Activated CD8-positive, alpha-beta T cell treated with anti-CD3 and anti-CD28 coated beads for 36 hours (primary cell): Measurements from ENCODE around the gene ORM1. TPM values are rescaled to one million over a fixed set of nuclear protein-coding genes. Genes with fewer than 3 reads are reported as not detected.
"Not testable (repeated sequence)": the region's sequence is repeated elsewhere in the genome, so short reads cannot be mapped to it uniquely, and the experiment has no call there.

Source experiments
- ATAC-seq: fragments of 200-7000 bp; cut with Tn5 transposase; one replicate; pipeline ENCODE4 v1.10.0; 2021; ENCODE audit warnings: mild to moderate bottlenecking, moderate library complexity
- CTCF ChIA-PET: fragments of 350-600 bp; sonication (Branson Sonifier 250); formaldehyde crosslinking; loops from one replicate; lab custom pipeline; 2021; ENCODE audit warnings: antibody characterized with exemption; lab: Charles Lee
- POLR2A ChIA-PET: fragments of 350-600 bp; sonication (Branson Sonifier 250); formaldehyde crosslinking; loops from one replicate; lab custom pipeline; 2021; ENCODE audit warnings: antibody characterized with exemption; lab: Charles Lee
- DNase-seq: peaks from one replicate; pipeline ENCODE4 v3.0.0-alpha.2; 2020
- H3K27ac Mint-ChIP-seq: one replicate; pipeline ENCODE4 v1.8.0; 2021; ENCODE audit warnings: mild to moderate bottlenecking, mixed read lengths
- H3K27me3 Mint-ChIP-seq: one replicate; pipeline ENCODE4 v1.8.0; 2021; ENCODE audit warnings: mixed read lengths
- H3K36me3 Mint-ChIP-seq: one replicate; pipeline ENCODE4 v1.8.0; 2021; ENCODE audit warnings: low read depth, mixed read lengths
- H3K4me1 Mint-ChIP-seq: one replicate; pipeline ENCODE4 v1.8.0; 2021; ENCODE audit warnings: low read depth, mixed read lengths
- H3K4me3 Mint-ChIP-seq: one replicate; pipeline ENCODE4 v1.8.0; 2021; ENCODE audit warnings: mild to moderate bottlenecking, moderate library complexity, mixed read lengths
- H3K9me3 Mint-ChIP-seq: one replicate; pipeline ENCODE4 v1.8.0; 2021; ENCODE audit warnings: mixed read lengths
- intact Hi-C: fragments of 100-400 bp; cut with micrococcal nuclease; formaldehyde crosslinking; loops from one replicate; pipeline ENCODE4 v1.10.0; 2022
- total RNA-seq, 2 experiments: library from RNA; stranded (reverse); gene quantifications; one replicate each; pipeline ENCODE4 v1.2.3, GENCODE V29; 2021
- TF ChIP-seq, protein P1 (sequence below): fragments of 200-600 bp; IDR thresholded peaks from one replicate; pipeline ENCODE4 v1.8.0; 2022; ENCODE audit warnings: antibody characterized with exemption, mild to moderate bottlenecking

The ORM1 gene
- total RNA-seq, 2 experiments from 2014 or later, result not detected

DNA sequence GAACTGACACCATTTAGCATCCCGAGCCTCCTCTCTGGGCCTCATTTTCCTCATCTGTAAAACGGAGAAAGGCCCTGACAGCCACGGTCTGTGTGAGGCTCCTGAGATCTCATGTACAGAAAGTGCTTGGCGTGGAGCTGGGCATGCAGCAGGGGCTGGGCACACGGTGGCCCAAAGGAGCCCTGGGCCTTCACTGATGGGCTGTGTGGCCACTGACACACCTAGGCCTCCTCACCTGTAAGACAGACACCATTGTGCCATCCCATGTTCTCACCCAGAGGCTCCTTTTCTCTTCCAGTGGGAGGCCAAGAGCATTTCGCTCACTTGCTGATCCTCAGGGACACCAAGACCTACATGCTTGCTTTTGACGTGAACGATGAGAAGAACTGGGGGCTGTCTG lies 1.6 kb downstream of the ORM1 start:
- H3K9me3 Mint-ChIP-seq, result no peaks in the 10 kb centered on the region
- ChIA-PET CTCF (no interaction called here), POLR2A (no interaction called here)
- H3K4me1 Mint-ChIP-seq, result no peaks in the 10 kb centered on the region
- no peaks in the 10 kb centered on the region for H3K36me3 Mint-ChIP-seq
- no peak overlapping the region for H3K4me3 Mint-ChIP-seq
- DNase-seq (no peak), ATAC-seq (no peak)
- no peak overlapping the region for H3K27ac Mint-ChIP-seq
- TF ChIP-seq, protein P1, sequence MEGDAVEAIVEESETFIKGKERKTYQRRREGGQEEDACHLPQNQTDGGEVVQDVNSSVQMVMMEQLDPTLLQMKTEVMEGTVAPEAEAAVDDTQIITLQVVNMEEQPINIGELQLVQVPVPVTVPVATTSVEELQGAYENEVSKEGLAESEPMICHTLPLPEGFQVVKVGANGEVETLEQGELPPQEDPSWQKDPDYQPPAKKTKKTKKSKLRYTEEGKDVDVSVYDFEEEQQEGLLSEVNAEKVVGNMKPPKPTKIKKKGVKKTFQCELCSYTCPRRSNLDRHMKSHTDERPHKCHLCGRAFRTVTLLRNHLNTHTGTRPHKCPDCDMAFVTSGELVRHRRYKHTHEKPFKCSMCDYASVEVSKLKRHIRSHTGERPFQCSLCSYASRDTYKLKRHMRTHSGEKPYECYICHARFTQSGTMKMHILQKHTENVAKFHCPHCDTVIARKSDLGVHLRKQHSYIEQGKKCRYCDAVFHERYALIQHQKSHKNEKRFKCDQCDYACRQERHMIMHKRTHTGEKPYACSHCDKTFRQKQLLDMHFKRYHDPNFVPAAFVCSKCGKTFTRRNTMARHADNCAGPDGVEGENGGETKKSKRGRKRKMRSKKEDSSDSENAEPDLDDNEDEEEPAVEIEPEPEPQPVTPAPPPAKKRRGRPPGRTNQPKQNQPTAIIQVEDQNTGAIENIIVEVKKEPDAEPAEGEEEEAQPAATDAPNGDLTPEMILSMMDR, result no peak
- H3K27me3 Mint-ChIP-seq, result no peaks in the 10 kb centered on the region
- intact Hi-C loops, result no loop called here

DNA sequence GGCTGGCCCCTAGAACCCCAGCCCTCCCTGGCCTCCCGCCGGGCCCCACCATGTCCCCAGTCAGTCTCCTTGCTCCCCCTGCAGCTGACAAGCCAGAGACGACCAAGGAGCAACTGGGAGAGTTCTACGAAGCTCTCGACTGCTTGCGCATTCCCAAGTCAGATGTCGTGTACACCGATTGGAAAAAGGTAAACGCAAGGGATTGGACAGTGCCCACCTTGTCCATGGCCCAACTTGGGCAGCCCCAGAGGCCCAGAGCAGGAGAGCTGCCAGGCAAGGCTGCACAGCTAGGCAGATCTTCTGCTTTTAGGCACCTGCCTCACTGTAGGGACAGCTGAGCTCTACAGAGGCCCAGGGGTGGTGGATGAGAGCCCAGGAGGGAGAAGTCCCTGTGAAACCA lies 2.1 kb downstream of the ORM1 start:
- intact Hi-C loops, result not testable (repeated sequence)

DNA sequence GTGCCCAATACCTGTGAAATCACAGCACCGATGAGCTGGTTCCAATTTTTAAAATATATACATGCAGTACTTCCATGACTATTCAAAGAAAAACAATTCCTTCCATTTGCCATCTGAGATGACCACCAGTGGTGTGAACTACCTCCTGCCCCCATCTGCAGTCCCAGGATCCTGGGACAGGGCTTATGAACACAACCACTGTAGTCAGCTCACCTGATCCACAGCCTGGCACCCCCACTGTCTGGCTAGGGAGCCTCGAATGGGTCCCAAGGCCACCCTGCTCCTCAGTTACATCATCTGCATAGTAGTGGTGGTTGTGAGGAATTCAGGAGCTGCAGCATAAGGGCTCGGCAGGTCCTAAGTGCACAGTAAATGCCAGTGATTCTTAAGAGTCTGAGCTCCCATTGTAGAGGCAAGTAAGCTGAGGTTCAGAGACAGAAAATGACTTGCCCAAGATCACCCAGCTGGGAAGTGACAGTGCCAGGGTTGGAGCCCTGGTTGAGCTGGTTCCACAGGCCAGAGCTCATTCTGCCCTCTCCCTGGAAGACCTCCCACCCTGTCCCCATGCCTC lies 2.9 kb downstream of the ORM1 start:
- not testable (repeated sequence) for H3K36me3 Mint-ChIP-seq

More for the DNA sequence above, 2.1 kb downstream of the ORM1 start:
- H3K27ac Mint-ChIP-seq, H3K9me3 Mint-ChIP-seq, H3K27me3 Mint-ChIP-seq, ATAC-seq, H3K4me3 Mint-ChIP-seq, CTCF ChIA-PET, DNase-seq, H3K36me3 Mint-ChIP-seq, POLR2A ChIA-PET, H3K4me1 Mint-ChIP-seq: not testable (repeated sequence)

DNA sequence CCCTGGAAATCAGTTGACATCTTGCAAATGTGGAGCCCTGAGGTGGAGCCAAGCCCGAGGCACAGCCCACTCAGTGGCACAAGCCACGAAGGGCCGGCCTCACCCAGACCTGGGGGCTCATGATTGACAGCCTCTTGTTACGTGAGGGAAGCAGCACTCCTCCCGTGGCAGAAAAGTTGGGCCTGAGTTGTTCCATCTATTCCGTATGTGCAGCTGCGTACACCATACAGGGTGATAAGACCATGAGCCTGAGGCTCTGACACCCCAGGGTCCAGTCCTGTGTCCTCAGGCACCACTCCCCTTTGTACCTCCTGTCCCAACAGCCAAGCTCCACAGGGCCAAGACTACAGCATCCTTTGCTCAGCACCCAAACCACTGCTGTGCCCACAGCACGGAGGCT lies 4.9 kb downstream of the ORM1 start:
- no peaks in the 10 kb centered on the region for H3K27me3 Mint-ChIP-seq
- TF ChIP-seq, protein P1, result no peak
- CTCF ChIA-PET, result no interaction called here
- POLR2A ChIA-PET, result no interaction called here
- H3K27ac Mint-ChIP-seq, result no peak overlapping the region
- peaks cover 17% of the 10 kb centered on the region for H3K4me1 Mint-ChIP-seq
- H3K9me3 Mint-ChIP-seq, result no peaks in the 10 kb centered on the region
- H3K4me3 Mint-ChIP-seq, result no peak overlapping the region
- H3K36me3 Mint-ChIP-seq, result peaks cover 1% of the 10 kb centered on the region
- no peak for DNase-seq
- intact Hi-C loops, result no loop called here
- ATAC-seq, result no peak

More for the DNA sequence above, 2.9 kb downstream of the ORM1 start:
- ATAC-seq, H3K4me3 Mint-ChIP-seq, CTCF ChIA-PET, H3K9me3 Mint-ChIP-seq, H3K27me3 Mint-ChIP-seq, H3K27ac Mint-ChIP-seq, intact Hi-C loops, DNase-seq, POLR2A ChIA-PET, H3K4me1 Mint-ChIP-seq: not testable (repeated sequence)

DNA sequence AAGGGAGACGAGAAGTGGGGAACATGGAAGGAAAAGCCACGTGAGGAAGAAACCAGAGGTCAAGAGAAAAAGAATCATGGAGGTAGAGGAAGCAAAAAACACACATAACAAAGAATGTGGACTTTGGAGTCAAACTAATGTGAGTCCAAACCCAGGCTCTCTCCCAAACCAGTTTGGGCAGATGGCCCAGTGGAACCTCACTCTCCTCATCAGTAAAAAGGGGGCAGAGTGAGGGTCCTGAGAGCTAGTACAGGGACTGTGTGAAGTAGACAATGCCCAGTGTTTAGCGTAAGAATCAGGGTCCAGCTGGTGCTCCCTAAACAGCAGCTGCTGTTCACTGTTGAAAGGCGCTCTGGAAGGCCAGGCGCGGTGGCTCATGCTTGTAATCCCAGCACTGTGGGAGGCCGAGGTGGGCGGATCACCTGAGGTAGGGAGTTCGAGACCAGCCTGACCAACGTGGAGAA lies 5.5 kb downstream of the ORM1 start:
- H3K27ac Mint-ChIP-seq, H3K4me3 Mint-ChIP-seq, H3K9me3 Mint-ChIP-seq, ATAC-seq, intact Hi-C loops, CTCF ChIA-PET, POLR2A ChIA-PET, H3K36me3 Mint-ChIP-seq, DNase-seq, H3K27me3 Mint-ChIP-seq: not testable (repeated sequence)
- H3K4me1 Mint-ChIP-seq, result peaks cover 17% of the 10 kb centered on the region

DNA sequence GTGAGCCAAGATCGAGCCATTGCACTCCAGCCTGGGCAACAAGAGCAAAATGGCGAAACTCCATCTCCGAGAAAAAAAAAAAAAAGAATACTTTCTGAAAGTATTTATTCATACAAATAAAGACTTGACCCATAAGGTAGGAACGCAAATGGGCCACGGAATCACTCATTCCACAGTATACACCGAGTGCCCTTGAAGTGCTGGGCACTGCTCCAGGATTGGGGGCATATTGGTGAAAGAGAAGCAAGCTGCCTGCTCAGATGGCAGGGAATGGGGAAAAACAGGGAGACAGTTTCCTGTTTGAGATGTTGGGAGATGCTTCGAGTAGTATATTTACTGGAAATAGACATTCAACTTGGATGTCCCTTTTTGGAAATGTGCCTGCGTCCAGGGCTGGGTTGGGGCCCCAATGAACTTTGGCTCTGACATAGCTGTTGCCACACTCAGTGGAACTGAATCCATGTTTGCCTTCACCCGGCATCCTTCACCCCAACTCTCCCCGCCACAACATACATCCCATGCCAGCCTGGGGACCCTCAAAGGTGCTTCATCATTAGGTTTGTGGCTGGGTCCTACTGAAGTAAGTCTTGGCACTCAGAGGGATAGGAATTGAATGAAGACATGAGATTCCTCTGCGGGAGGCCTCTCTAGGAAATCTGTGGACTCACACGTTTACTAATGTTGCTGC lies 6.2 kb downstream of the ORM1 start:
- H3K4me3 Mint-ChIP-seq, H3K27ac Mint-ChIP-seq, intact Hi-C loops, ATAC-seq, DNase-seq, H3K36me3 Mint-ChIP-seq, CTCF ChIA-PET, H3K27me3 Mint-ChIP-seq, H3K9me3 Mint-ChIP-seq: not testable (repeated sequence)
- POLR2A ChIA-PET, result interaction anchor here (0.7 kb wide), 1 partner anchor 35 kb away, joined by 3 read pairs; no protein-coding TSS in a partner anchor
- peaks cover 17% of the 10 kb centered on the region for H3K4me1 Mint-ChIP-seq

DNA sequence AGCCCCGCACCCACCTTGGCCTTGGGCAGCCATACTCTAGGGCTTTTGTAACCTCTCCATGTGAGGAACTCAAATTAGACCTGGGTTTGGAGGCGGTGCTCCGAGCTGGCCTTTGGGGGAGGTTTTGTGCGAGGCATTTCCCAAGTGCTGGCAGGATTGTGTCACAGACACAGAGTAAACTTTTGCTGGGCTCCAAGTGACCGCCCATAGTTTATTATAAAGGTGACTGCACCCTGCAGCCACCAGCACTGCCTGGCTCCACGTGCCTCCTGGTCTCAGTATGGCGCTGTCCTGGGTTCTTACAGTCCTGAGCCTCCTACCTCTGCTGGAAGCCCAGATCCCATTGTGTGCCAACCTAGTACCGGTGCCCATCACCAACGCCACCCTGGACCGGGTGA lies 6.7 kb downstream of the ORM1 start, which contains the start of gene ORM2:
Gene ORM2 (plus strand): TSS at position 245 of the 398 bp plus-strand sequence. CDS start 36 bp downstream, at position 281.
- H3K9me3 Mint-ChIP-seq, CTCF ChIA-PET, intact Hi-C loops, H3K27ac Mint-ChIP-seq, DNase-seq, H3K27me3 Mint-ChIP-seq, POLR2A ChIA-PET, H3K36me3 Mint-ChIP-seq, H3K4me3 Mint-ChIP-seq, ATAC-seq: not testable (repeated sequence)
- peaks cover 17% of the 10 kb centered on the region for H3K4me1 Mint-ChIP-seq
